CD14-positive monocyte (primary cell): ENCODE results near the gene FGD4. TPM values are rescaled to one million over a fixed set of nuclear protein-coding genes. Genes with fewer than 3 reads are reported as not detected.

Experiments used
- DNase-seq, 3 donors: peaks; one replicate each; pipeline ENCODE4 v3.0.0-alpha.2; 2011 to 2022
- H2AFZ ChIP-seq: 2 replicates; pipeline ENCODE4 v1.6.0; 2012; ENCODE audit warnings: mild to moderate bottlenecking, low read depth, low read length, inconsistent platforms; ENCODE audit not compliant: insufficient read depth, poor library complexity, severe bottlenecking
- H3K27ac ChIP-seq, 2 donors: 1 replicate in 1 of 2; 2 replicates in 1 of 2; pipeline ENCODE4 v1.5.1; 2012 to 2013; ENCODE audit warnings: low read length in 2 of 2, control low read depth in 1 of 2, inconsistent platforms in 1 of 2, low read depth in 1 of 2, mild to moderate bottlenecking in 1 of 2
- H3K27me3 ChIP-seq, 2 donors: one replicate each; pipeline versions ENCODE4 v1.6.0 to v1.6.1; 2011 to 2013; ENCODE audit warnings: low read length in 2 of 2; ENCODE audit not compliant: control insufficient read depth in 2 of 2, insufficient read depth in 2 of 2
- H3K36me3 ChIP-seq, 2 donors: replicated peaks in 1 of 2; 1 replicate in 1 of 2; 2 replicates in 1 of 2; pipeline versions ENCODE4 v1.5.1 to v1.6.1; 2012 to 2013; ENCODE audit warnings: low read length in 2 of 2, control low read depth in 1 of 2, inconsistent platforms in 1 of 2, mild to moderate bottlenecking in 1 of 2; ENCODE audit not compliant: insufficient read depth in 2 of 2, control insufficient read depth in 1 of 2
- H3K4me1 ChIP-seq, 2 donors: 1 replicate in 1 of 2; 2 replicates in 1 of 2; pipeline versions ENCODE4 v1.5.1 to v1.6.1; 2012 to 2013; ENCODE audit warnings: low read length in 2 of 2, control low read depth in 1 of 2, inconsistent platforms in 1 of 2, mild to moderate bottlenecking in 1 of 2, moderate library complexity in 1 of 2; ENCODE audit not compliant: insufficient read depth in 2 of 2, control insufficient read depth in 1 of 2
- H3K4me2 ChIP-seq: replicated peaks from 2 replicates; pipeline ENCODE3; 2012; ENCODE audit warnings: low read length, moderate library complexity, mild to moderate bottlenecking; ENCODE audit not compliant: poor library complexity, severe bottlenecking; ENCODE audit errors: extremely low read depth
- H3K4me3 ChIP-seq, 3 experiments: fragments of 200-600 bp in 1 of 3; sonication (generic) in 1 of 3; replicated peaks in 1 of 3; 1 replicate in 2 of 3; 2 replicates in 1 of 3; pipeline ENCODE4 v1.5.1; 2011 to 2013; ENCODE audit warnings: low read length in 3 of 3, mild to moderate bottlenecking in 3 of 3, control low read depth in 2 of 3, low read depth in 2 of 3, inconsistent platforms in 1 of 3, moderate library complexity in 1 of 3
- H3K79me2 ChIP-seq: 2 replicates; pipeline ENCODE4 v1.6.0; 2012; ENCODE audit warnings: mild to moderate bottlenecking, control low read depth, inconsistent platforms, low read length, moderate library complexity; ENCODE audit not compliant: insufficient read depth
- H3K9ac ChIP-seq: 2 replicates; pipeline ENCODE4 v1.6.0; 2017; ENCODE audit warnings: low read length, mild to moderate bottlenecking; ENCODE audit not compliant: insufficient read depth, poor library complexity, severe bottlenecking
- H3K9me3 ChIP-seq, 2 donors: replicated peaks in 1 of 2; 1 replicate in 1 of 2; 2 replicates in 1 of 2; pipeline versions ENCODE4 v1.5.1 to v1.6.1; 2012 to 2013; ENCODE audit warnings: low read length in 2 of 2, control low read depth in 1 of 2; ENCODE audit not compliant: control insufficient read depth in 1 of 2, insufficient read depth in 1 of 2
- H4K20me1 ChIP-seq: 2 replicates; pipeline ENCODE4 v1.6.0; 2012; ENCODE audit warnings: mild to moderate bottlenecking, low read length, control low read depth, moderate library complexity; ENCODE audit not compliant: insufficient read depth
- H3K27ac Mint-ChIP-seq, 7 donors: one replicate each; pipeline ENCODE4 v1.8.0; 2020; ENCODE audit warnings: mild to moderate bottlenecking in 7 of 7, mixed read lengths in 7 of 7, moderate library complexity in 6 of 7, inconsistent platforms in 2 of 7
- H3K27me3 Mint-ChIP-seq, 3 donors: one replicate each; pipeline ENCODE4 v1.8.0; 2021 to 2022; ENCODE audit warnings: low read depth in 3 of 3, mild to moderate bottlenecking in 3 of 3, mixed read lengths in 3 of 3, moderate library complexity in 3 of 3, inconsistent platforms in 1 of 3
- H3K36me3 Mint-ChIP-seq, 2 donors: one replicate each; pipeline ENCODE4 v1.8.0; 2020; ENCODE audit warnings: mixed read lengths in 2 of 2, inconsistent platforms in 1 of 2, mild to moderate bottlenecking in 1 of 2
- H3K4me1 Mint-ChIP-seq: one replicate; pipeline ENCODE4 v1.8.0; 2020; ENCODE audit warnings: mild to moderate bottlenecking, mixed read lengths
- H3K4me3 Mint-ChIP-seq, 2 donors: one replicate each; pipeline ENCODE4 v1.8.0; 2020; ENCODE audit warnings: mild to moderate bottlenecking in 2 of 2, mixed read lengths in 2 of 2, moderate library complexity in 1 of 2
- H3K9me3 Mint-ChIP-seq, 7 donors: one replicate each; pipeline ENCODE4 v1.8.0; 2020 to 2022; ENCODE audit warnings: mixed read lengths in 7 of 7, mild to moderate bottlenecking in 6 of 7, moderate library complexity in 6 of 7, inconsistent platforms in 2 of 7
- CTCF ChIP-seq: fragments of 200-600 bp; IDR thresholded peaks from one replicate; pipeline ENCODE4 v1.8.0; 2022; ENCODE audit warnings: antibody characterized with exemption, mild to moderate bottlenecking
- WGBS: methylation state at CpG from one replicate; pipeline ENCODE4 v1.1.5; 2013; ENCODE audit warnings: missing lambda C conversion rate; ENCODE audit not compliant: insufficient coverage; 5-methylcytosine and 5-hydroxymethylcytosine counted together
- intact Hi-C, 2 donors: fragments of 100-400 bp; cut with micrococcal nuclease; formaldehyde crosslinking; loops; one replicate each; pipeline versions ENCODE4 v1.15.0 to v1.15.1; 2023
- polyA plus RNA-seq, 3 donors: library from polyadenylated mRNA; depleted of rRNA in 1 of 3; unstranded in 2 of 3; stranded (reverse) in 1 of 3; fragments of 300-500 nt in 2 of 3; fragments of >200 nt in 1 of 3; fragmentation: Illumina TruSeq in 2 of 3; gene quantifications; 1 replicate in 2 of 3; 2 replicates in 1 of 3; pipeline ENCODE4 v1.2.3, GENCODE V29; 2012 to 2021

The FGD4 gene
- polyA plus RNA-seq, 3 donors: 5.3 to 34.4 (median 6.0) TPM

GRCh38 chr12:32615441-32615840 is 216.1 kb downstream of the FGD4 start:
- peaks cover 0 to 2% (median 0%) of the 10 kb centered on the region in 3 donors for H3K27me3 Mint-ChIP-seq
- Histone ChIP-seq H4K20me1 (peaks cover 42% of the 10 kb centered on the region), H3K27me3 (no peaks in the 10 kb centered on the region), H3K4me3 (no peak overlapping the region), H3K36me3 (peaks cover 76 to 100% of the 10 kb centered on the region in 2 donors), H3K9ac (no peak overlapping the region), H3K4me1 (no peaks in the 10 kb centered on the region), H2AFZ (no peak overlapping the region), H3K79me2 (no peaks in the 10 kb centered on the region), H3K9me3 (no peaks in the 10 kb centered on the region), H3K27ac (no peak overlapping the region), H3K4me2 (no peak overlapping the region)
- intact Hi-C loops: no loop called here
- H3K36me3 Mint-ChIP-seq: peaks cover 75 to 88% of the 10 kb centered on the region in 2 donors
- H3K27ac Mint-ChIP-seq: peak overlapping the region in 4 of 7 donors; percentile 25 to 51 (median 36)
- no peak for DNase-seq
- peaks cover 2% of the 10 kb centered on the region for H3K4me1 Mint-ChIP-seq
- 66% methylated on average over 5 of the region's 6 CpGs for WGBS
- H3K9me3 Mint-ChIP-seq: no peaks in the 10 kb centered on the region
- no peak overlapping the region for H3K4me3 Mint-ChIP-seq
- no peak for TF ChIP-seq CTCF

GRCh38 chr12:32617534-32617933 is 218.2 kb downstream of the FGD4 start:
- Mint-ChIP-seq H3K9me3 (no peaks in the 10 kb centered on the region), H3K36me3 (peaks cover 74 to 88% of the 10 kb centered on the region in 2 donors), H3K27me3 (no peaks in the 10 kb centered on the region), H3K4me1 (peaks cover 2% of the 10 kb centered on the region), H3K27ac (peak overlapping the region in 1 of 7 donors; percentile 16), H3K4me3 (no peak overlapping the region)
- no peak for TF ChIP-seq CTCF
- H3K9me3 ChIP-seq: no peaks in the 10 kb centered on the region
- H3K4me1 ChIP-seq: no peaks in the 10 kb centered on the region
- peak overlapping the region in 1 of 2 donors; percentile 26 for H3K27ac ChIP-seq
- intact Hi-C loops: no loop called here
- H3K9ac ChIP-seq: no peak overlapping the region
- H3K4me3 ChIP-seq: no peak overlapping the region
- H4K20me1 ChIP-seq: peaks cover 48% of the 10 kb centered on the region
- H3K4me2 ChIP-seq: no peak overlapping the region
- H3K36me3 ChIP-seq: peaks cover 73 to 99% of the 10 kb centered on the region in 2 donors
- H3K27me3 ChIP-seq: no peaks in the 10 kb centered on the region
- peak in 1 of 3 donors; percentile 19 for DNase-seq
- WGBS: no CpG with 5 or more reads among the region's 4 CpGs
- H2AFZ ChIP-seq: no peak overlapping the region
- no peaks in the 10 kb centered on the region for H3K79me2 ChIP-seq
